ENCODE results near the gene NOPCHAP1.

DNA sequence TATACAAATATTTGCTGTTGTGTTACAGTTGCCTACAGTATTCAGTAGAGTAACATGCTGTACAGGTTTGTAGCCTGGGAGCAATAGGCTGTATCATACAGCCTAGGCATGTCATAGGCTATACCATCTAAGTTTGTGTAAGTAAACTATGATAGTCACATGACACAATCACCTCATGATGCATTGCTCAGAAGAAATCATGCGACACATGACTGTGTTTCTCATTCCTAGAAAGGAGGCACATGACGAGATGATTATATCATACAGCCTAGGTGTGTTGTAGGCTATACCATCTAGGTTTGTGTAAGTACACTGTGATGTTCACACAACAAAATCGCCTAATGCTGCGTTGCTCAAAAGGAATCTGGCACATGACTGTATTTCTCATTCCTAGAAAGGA, 31.9 kb downstream of the NOPCHAP1 start:
- TF ChIP-seq, protein P1, sequence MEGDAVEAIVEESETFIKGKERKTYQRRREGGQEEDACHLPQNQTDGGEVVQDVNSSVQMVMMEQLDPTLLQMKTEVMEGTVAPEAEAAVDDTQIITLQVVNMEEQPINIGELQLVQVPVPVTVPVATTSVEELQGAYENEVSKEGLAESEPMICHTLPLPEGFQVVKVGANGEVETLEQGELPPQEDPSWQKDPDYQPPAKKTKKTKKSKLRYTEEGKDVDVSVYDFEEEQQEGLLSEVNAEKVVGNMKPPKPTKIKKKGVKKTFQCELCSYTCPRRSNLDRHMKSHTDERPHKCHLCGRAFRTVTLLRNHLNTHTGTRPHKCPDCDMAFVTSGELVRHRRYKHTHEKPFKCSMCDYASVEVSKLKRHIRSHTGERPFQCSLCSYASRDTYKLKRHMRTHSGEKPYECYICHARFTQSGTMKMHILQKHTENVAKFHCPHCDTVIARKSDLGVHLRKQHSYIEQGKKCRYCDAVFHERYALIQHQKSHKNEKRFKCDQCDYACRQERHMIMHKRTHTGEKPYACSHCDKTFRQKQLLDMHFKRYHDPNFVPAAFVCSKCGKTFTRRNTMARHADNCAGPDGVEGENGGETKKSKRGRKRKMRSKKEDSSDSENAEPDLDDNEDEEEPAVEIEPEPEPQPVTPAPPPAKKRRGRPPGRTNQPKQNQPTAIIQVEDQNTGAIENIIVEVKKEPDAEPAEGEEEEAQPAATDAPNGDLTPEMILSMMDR (IDR thresholded peaks at IDR 0.05; ENCODE audit: low read depth, low read length), result no peak
- TF ChIP-seq POLR2A (IDR thresholded peaks at IDR 0.05; ENCODE audit: extremely low read depth, insufficient read length), result no peak

Data from NB4 (cell line).